Measurements from ENCODE around the gene IL21R. TPM values are rescaled to one million over a fixed set of nuclear protein-coding genes. Genes with fewer than 3 reads are reported as not detected.

Gene IL21R
- total RNA-seq, 3 donors from 2014 or later (not counting 1 experiment from before 2014, with no cell fraction given) = 24.3 to 45.7 (median 26.5) TPM

DNA sequence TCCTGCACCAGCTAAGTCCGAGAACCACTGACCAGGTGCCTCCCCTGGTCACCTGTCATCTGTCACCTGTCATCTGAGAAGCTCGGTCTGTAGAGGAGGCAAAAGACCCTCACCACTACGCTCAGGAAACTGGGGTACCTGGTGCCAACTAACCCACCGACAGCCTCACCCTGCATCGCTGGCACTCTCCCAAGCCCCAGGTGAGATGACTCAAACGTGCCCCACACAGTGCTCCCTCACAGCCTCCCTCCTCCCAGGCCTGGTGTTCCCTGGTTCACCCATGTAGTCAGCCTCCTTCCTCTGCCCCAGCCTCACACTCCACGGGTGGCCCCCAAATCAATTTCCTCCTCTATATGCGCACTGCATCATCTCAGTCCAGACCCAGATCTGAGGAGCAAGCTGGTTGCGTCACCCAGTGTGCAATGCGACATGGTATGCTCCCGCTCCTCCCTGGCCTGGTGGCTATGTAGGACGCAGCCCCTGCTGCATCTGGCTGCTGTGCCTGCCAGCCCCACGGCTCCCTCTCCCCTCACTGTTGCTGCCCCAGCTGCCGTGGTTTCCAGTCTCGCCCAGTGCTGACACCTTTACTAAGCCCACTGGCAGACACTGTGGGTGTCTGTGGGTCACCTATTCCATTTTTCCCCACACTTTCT is 79.4 kb downstream of the IL21R start:
- no peaks in the 10 kb centered on the region for H3K27me3 Mint-ChIP-seq (ENCODE audit: low read depth in 2 of 2)
- no peaks in the 10 kb centered on the region for H3K27me3 ChIP-seq (ENCODE audit: control insufficient read depth, insufficient read depth, low read length)
- ATAC-seq (no peak), DNase-seq (no peak)
- H3K36me3 Mint-ChIP-seq = peaks cover 56% of the 10 kb centered on the region
- WGBS (ENCODE audit: insufficient coverage) = 86% methylated on average over 15 of the region's 15 CpGs
- H3K9me3 ChIP-seq (ENCODE audit: control insufficient read depth, insufficient read depth, low read length) = no peaks in the 10 kb centered on the region
- no peaks in the 10 kb centered on the region for H3K4me1 ChIP-seq (ENCODE audit: control insufficient read depth, insufficient read depth, low read length)
- no peaks in the 10 kb centered on the region for H3K9me3 Mint-ChIP-seq
- no peak overlapping the region for H3K4me3 Mint-ChIP-seq
- H3K27ac Mint-ChIP-seq = peak overlapping the region in 1 of 2 donors; percentile 45
- H3K36me3 ChIP-seq (ENCODE audit: control insufficient read depth, insufficient read depth, low read length) = peaks cover 75% of the 10 kb centered on the region
- no peak overlapping the region for H3K27ac ChIP-seq (ENCODE audit: low read length)
- TF ChIP-seq CTCF (IDR thresholded peaks at IDR 0.05) = no peak
- intact Hi-C loops (cut with micrococcal nuclease) = no loop called here
- no peak overlapping the region for H3K4me3 ChIP-seq (ENCODE audit: low read length)
- no peaks in the 10 kb centered on the region for H3K4me1 Mint-ChIP-seq

DNA sequence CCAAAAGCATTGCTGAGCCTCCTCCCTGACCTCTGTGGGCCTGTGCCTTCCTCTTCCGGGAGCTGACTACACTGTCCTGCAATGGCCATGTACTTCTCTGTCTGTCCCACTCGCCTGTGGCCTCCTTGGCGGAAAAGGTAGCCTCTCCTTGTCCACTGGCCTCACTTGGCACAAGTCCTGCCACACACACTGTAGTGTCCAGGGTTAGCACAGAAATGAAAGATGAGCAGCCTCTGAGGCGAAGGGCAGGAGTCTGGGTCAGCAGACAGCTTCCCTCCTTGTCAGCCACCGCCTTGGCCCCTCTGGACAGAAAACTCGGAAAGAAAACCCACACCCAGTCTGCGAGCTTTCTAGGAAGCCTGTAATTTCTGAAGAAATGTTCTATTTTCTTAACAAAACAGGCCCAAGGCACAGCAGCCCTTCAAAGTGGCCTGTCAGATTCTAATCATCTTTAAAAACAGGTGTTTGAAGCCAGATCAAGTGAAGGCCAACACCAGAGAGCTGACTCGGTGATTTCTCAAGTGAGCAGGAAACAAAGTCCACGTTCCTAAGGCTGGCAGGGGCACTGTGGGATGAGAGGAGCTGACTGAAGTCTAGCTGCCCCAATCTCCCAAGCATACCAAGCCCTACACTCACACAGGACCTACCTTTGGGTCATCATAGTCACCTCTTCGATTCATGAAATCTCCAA is 80.6 kb downstream of the IL21R start:
- no peak overlapping the region for H3K4me3 Mint-ChIP-seq
- no peaks in the 10 kb centered on the region for H3K9me3 Mint-ChIP-seq
- H3K27me3 Mint-ChIP-seq (ENCODE audit: low read depth in 2 of 2) = no peaks in the 10 kb centered on the region
- no peaks in the 10 kb centered on the region for H3K9me3 ChIP-seq (ENCODE audit: control insufficient read depth, insufficient read depth, low read length)
- H3K4me1 ChIP-seq (ENCODE audit: control insufficient read depth, insufficient read depth, low read length) = no peaks in the 10 kb centered on the region
- peaks cover 73% of the 10 kb centered on the region for H3K36me3 ChIP-seq (ENCODE audit: control insufficient read depth, insufficient read depth, low read length)
- H3K27me3 ChIP-seq (ENCODE audit: control insufficient read depth, insufficient read depth, low read length) = no peaks in the 10 kb centered on the region
- WGBS (ENCODE audit: insufficient coverage) = 92% methylated on average over 10 of the region's 10 CpGs
- H3K27ac ChIP-seq (ENCODE audit: low read length) = no peak overlapping the region
- no peak for TF ChIP-seq CTCF (IDR thresholded peaks at IDR 0.05)
- H3K4me3 ChIP-seq (ENCODE audit: low read length) = no peak overlapping the region
- peak overlapping the region in 1 of 2 donors; percentile 63 for H3K27ac Mint-ChIP-seq
- intact Hi-C loops (cut with micrococcal nuclease) = no loop called here
- ATAC-seq (no peak), DNase-seq (no peak)
- H3K36me3 Mint-ChIP-seq = peaks cover 63% of the 10 kb centered on the region
- no peaks in the 10 kb centered on the region for H3K4me1 Mint-ChIP-seq

GRCh38 chr16:27483088-27483437 is 81.1 kb downstream of the IL21R start:
- no peak for TF ChIP-seq CTCF (IDR thresholded peaks at IDR 0.05)
- no peak overlapping the region for H3K4me3 ChIP-seq (ENCODE audit: low read length)
- no peaks in the 10 kb centered on the region for H3K4me1 Mint-ChIP-seq
- DNase-seq = no peak
- no peaks in the 10 kb centered on the region for H3K27me3 Mint-ChIP-seq (ENCODE audit: low read depth in 2 of 2)
- no peak overlapping the region for H3K27ac ChIP-seq (ENCODE audit: low read length)
- H3K27me3 ChIP-seq (ENCODE audit: control insufficient read depth, insufficient read depth, low read length) = no peaks in the 10 kb centered on the region
- no peak for ATAC-seq
- no peaks in the 10 kb centered on the region for H3K4me1 ChIP-seq (ENCODE audit: control insufficient read depth, insufficient read depth, low read length)
- intact Hi-C loops (cut with micrococcal nuclease) = no loop called here
- peaks cover 63% of the 10 kb centered on the region for H3K36me3 Mint-ChIP-seq
- 97% methylated on average over 5 of the region's 5 CpGs for WGBS (ENCODE audit: insufficient coverage)
- peaks cover 77% of the 10 kb centered on the region for H3K36me3 ChIP-seq (ENCODE audit: control insufficient read depth, insufficient read depth, low read length)
- no peaks in the 10 kb centered on the region for H3K9me3 ChIP-seq (ENCODE audit: control insufficient read depth, insufficient read depth, low read length)
- H3K27ac Mint-ChIP-seq = no peak overlapping the region
- H3K4me3 Mint-ChIP-seq = no peak overlapping the region
- no peaks in the 10 kb centered on the region for H3K9me3 Mint-ChIP-seq
